Ovary (tissue), 9 donors: ENCODE measurements around the gene TMEM63A. TPM values are rescaled to one million over a fixed set of nuclear protein-coding genes. Genes with fewer than 3 reads are reported as not detected.
"Not testable (repeated sequence)": the region's sequence is repeated elsewhere in the genome, so short reads cannot be mapped to it uniquely, and the experiment has no call there.

Experiments used
- DNase-seq, 5 donors: peaks; one replicate each; pipeline ENCODE4 v3.0.0-alpha.2; 2019 to 2020
- H3K27ac ChIP-seq, 2 donors: fragments of 200-600 bp; one replicate each; pipeline versions ENCODE4 v1.5.1 to v1.8.0; 2019 to 2022
- H3K27me3 ChIP-seq: fragments of 200-600 bp; one replicate; pipeline ENCODE4 v1.8.0; 2022
- H3K36me3 ChIP-seq: fragments of 200-600 bp; sonication (generic); one replicate; pipeline ENCODE4 v1.5.1; 2019
- H3K4me1 ChIP-seq: one replicate; pipeline ENCODE4 v1.8.1; 2013; ENCODE audit warnings: mild to moderate bottlenecking, moderate library complexity; ENCODE audit not compliant: insufficient read depth
- H3K4me3 ChIP-seq: fragments of 200-600 bp; sonication (generic); one replicate; pipeline ENCODE4 v1.5.1; 2017
- H3K9me3 ChIP-seq, 2 donors: fragments of 200-600 bp in 1 of 2; sonication (generic) in 1 of 2; one replicate each; pipeline versions ENCODE4 v1.5.1 to v1.8.1; 2013 to 2019; ENCODE audit warnings: mild to moderate bottlenecking in 1 of 2, moderate library complexity in 1 of 2
- CTCF ChIP-seq, 3 donors: fragments of 450-650 bp in 2 of 3; fragments of 200-600 bp in 1 of 3; IDR thresholded peaks; one replicate each; pipeline versions ENCODE4 v1.5.1 to v1.8.0; 2016 to 2022; ENCODE audit warnings: antibody characterized with exemption in 3 of 3, mild to moderate bottlenecking in 1 of 3
- EP300 ChIP-seq: sonication (generic); formaldehyde crosslinking; IDR thresholded peaks from one replicate; pipeline ENCODE4 v1.6.1; 2017; ENCODE audit warnings: antibody characterized with exemption
- POLR2A ChIP-seq: fragments of 450-650 bp; IDR thresholded peaks from one replicate; pipeline ENCODE4 v1.6.1; 2017; ENCODE audit warnings: antibody characterized with exemption, mild to moderate bottlenecking, moderate library complexity
- WGBS, 3 donors: extraction: QIAGEN DNeasy Blood & Tissue Kit in 1 of 3; methylation state at CpG; one replicate each; pipeline versions ENCODE4 v1.1.5 to v1.1.7; 2013 to 2017; 5-methylcytosine and 5-hydroxymethylcytosine counted together
- intact Hi-C, 4 donors: fragments of 100-400 bp; cut with DNase I; formaldehyde crosslinking; loops; one replicate each; pipeline versions ENCODE4 v1.11.0 to v1.15.1; 2022 to 2023
- polyA plus RNA-seq, 2 donors: library from polyadenylated mRNA; stranded (reverse); fragments of 200-250 nt in 1 of 2; fragments of 350-450 nt in 1 of 2; fragmentation: Illumina TruSeq in 1 of 2; extraction: RNeasy Lipid Tissue Mini Kit (QIAGEN cat#74804) in 1 of 2; gene quantifications; one replicate each; pipeline ENCODE4 v1.2.3, GENCODE V29; 2013 to 2014
- total RNA-seq, 7 donors: library from RNA; depleted of rRNA in 2 of 7; stranded (reverse); fragments of >200 nt in 2 of 7; fragmentation: NEBNext Ultra II Directional in 3 of 7; extraction: Animal tissue kit (Norgen Biotek cat#: 25700) in 3 of 7; gene quantifications; one replicate each; pipeline versions ENCODE4 v1.1.0 to v1.2.4, GENCODE V29; 2016 to 2023
- donor health status: DM: no; HTN: no; CAD: no; lungs with moderate emphysema.
- donor health status: DM: no; HTN: no; CAD: no.
- donor health status: Bipolar disorder and iron deficiency.
- donor health status: DM: yes; HTN: yes; CAD: no.
- donor health status: DM: no; HTN: no; CAD: no.
- donor health status: DM: yes; HTN: yes; CAD: no.

The TMEM63A gene
- total and polyA plus RNA-seq, 9 donors = 29.6 to 82.8 (median 53.0) TPM

- Histone ChIP-seq H3K9me3 (no peaks in the 10 kb centered on the region), H3K4me1 (peaks cover 5% of the 10 kb centered on the region), H3K27ac (no peak overlapping the region), H3K27me3 (no peaks in the 10 kb centered on the region), H3K36me3 (no peaks in the 10 kb centered on the region), H3K4me3 (no peak overlapping the region)
- TF ChIP-seq CTCF (IDR thresholded peaks at IDR 0.05) (no peak), POLR2A (no peak), EP300 (no peak)
- intact Hi-C loops = no loop called here
- DNase-seq = peak in 1 of 5 donors; percentile 36
- WGBS, 3 donors = 65 to 77% (median 73%) methylated on average over 6 of the region's 6 CpGs
Observed at GRCh38 chr1:225890346-225891228, 8.4 kb upstream of the TMEM63A start.

GRCh38 chr1:225889743-225890142 lies 7.6 kb upstream of the TMEM63A start:
- no peaks in the 10 kb centered on the region for H3K27me3 ChIP-seq
- intact Hi-C loops = loop anchor here in 1 of 4 donors (10.0 kb wide), 1 partner anchor 115 kb away; the partner anchor contains the start of gene SRP9

GRCh38 chr1:225888898-225889601 lies 6.9 kb upstream of the TMEM63A start, which contains the start of gene LEFTY1:
LEFTY1 (minus strand) TSS chr1:225889146; CDS start chr1:225889066, 80 bp downstream.
- H3K27ac ChIP-seq = no peak within 1 kb of the TSS
- TF ChIP-seq EP300 (no peak), CTCF (IDR thresholded peaks at IDR 0.05) (no peak), POLR2A (no peak)

More at GRCh38 chr1:225889743-225890142, 7.6 kb upstream of the TMEM63A start:
- Histone ChIP-seq H3K4me3 (no peak overlapping the region), H3K36me3 (no peaks in the 10 kb centered on the region), H3K9me3 (no peaks in the 10 kb centered on the region), H3K27ac (no peak overlapping the region), H3K4me1 (peaks cover 5% of the 10 kb centered on the region)
- TF ChIP-seq EP300 (no peak), POLR2A (no peak), CTCF (IDR thresholded peaks at IDR 0.05) (no peak)
- no peak for DNase-seq
- 89 to 94% (median 89%) methylated on average over 5 of the region's 5 CpGs for WGBS, 3 donors

GRCh38 chr1:225888289-225888897 lies 6.2 kb upstream of the TMEM63A start:
- DNase-seq = no peak
- Histone ChIP-seq H3K27ac (no peak overlapping the region), H3K4me3 (no peak overlapping the region), H3K27me3 (no peaks in the 10 kb centered on the region), H3K36me3 (no peaks in the 10 kb centered on the region), H3K9me3 (no peaks in the 10 kb centered on the region), H3K4me1 (peaks cover 5% of the 10 kb centered on the region)
- intact Hi-C loops = loop anchor here in 1 of 4 donors (10.0 kb wide), 1 partner anchor 114 kb away; the partner anchor contains the start of gene SRP9
- TF ChIP-seq EP300 = no peak
- no peak for TF ChIP-seq POLR2A
- TF ChIP-seq CTCF (IDR thresholded peaks at IDR 0.05) = no peak
- WGBS, 3 donors = 48 to 67% (median 51%) methylated on average over 16 to 18 of the region's 18 CpGs

More at GRCh38 chr1:225888898-225889601, 6.9 kb upstream of the TMEM63A start, which contains the start of gene LEFTY1:
- intact Hi-C loops = loop anchor here in 1 of 4 donors (10.0 kb wide), 1 partner anchor 114 kb away; the partner anchor contains the start of gene SRP9
- Histone ChIP-seq H3K9me3 (no peaks in the 10 kb centered on the region), H3K4me3 (no peak within 1 kb of the TSS), H3K27me3 (no peaks in the 10 kb centered on the region), H3K36me3 (no peaks in the 10 kb centered on the region), H3K4me1 (peaks cover 5% of the 10 kb centered on the region)
- peak in 2 of 5 donors; percentile 49 to 74 for DNase-seq
- 20 to 39% (median 28%) methylated on average over 11 of the region's 11 CpGs for WGBS, 3 donors

GRCh38 chr1:225887554-225888288 lies 5.5 kb upstream of the TMEM63A start:
- H3K4me1 ChIP-seq = not testable (repeated sequence)
- intact Hi-C loops = loop anchor here in 1 of 4 donors (10.0 kb wide), 1 partner anchor 113 kb away; the partner anchor contains the start of gene SRP9
- peak in 1 of 5 donors; percentile 39 for DNase-seq

More at GRCh38 chr1:225887554-225888288, 5.5 kb upstream of the TMEM63A start:
- not testable (repeated sequence) for H3K4me3 ChIP-seq, H3K9me3 ChIP-seq, H3K27me3 ChIP-seq, H3K36me3 ChIP-seq, H3K27ac ChIP-seq
- 17 to 46% (median 29%) methylated on average over 3 to 48 of the region's 56 CpGs for WGBS, 3 donors
